Caco-2 (cell line): ENCODE measurements around the gene SDCCAG8. TPM values are rescaled to one million over a fixed set of nuclear protein-coding genes. Genes with fewer than 3 reads are reported as not detected.
A peak's percentile ranks its signal among the peaks of the same experiment; 100 is the strongest.

Experiments
- BruUV-seq: library from RNA; stranded (reverse); fragments of 400-500 nt; replicated peaks from 2 replicates; lab custom pipeline; 2021; lab: Mats Ljungman, UMichigan
- CTCF ChIA-PET: fragments of 300-600 bp; sonication (Branson Sonifier 250); formaldehyde crosslinking; loops from one replicate; lab custom pipeline; 2022; ENCODE audit warnings: antibody characterized with exemption; lab: Charles Lee
- POLR2A ChIA-PET: fragments of 300-600 bp; sonication (Branson Sonifier 250); formaldehyde crosslinking; loops from one replicate; lab custom pipeline; 2022; ENCODE audit warnings: antibody characterized with exemption; lab: Charles Lee
- DNase-seq, 2 experiments: peaks; one replicate each; pipeline versions ENCODE4 v3.0.0 to v3.0.0-alpha.2; 2020 to 2022
- H3K27me3 ChIP-seq: replicated peaks from 2 replicates; pipeline ENCODE4 v1.6.0; 2011; ENCODE audit warnings: low read length; ENCODE audit not compliant: control insufficient read depth, insufficient read depth
- H3K36me3 ChIP-seq: 2 replicates; pipeline ENCODE4 v1.5.1; 2011; ENCODE audit warnings: low read length; ENCODE audit not compliant: control insufficient read depth, insufficient read depth
- H3K4me1 ChIP-seq: fragments of 250-450 bp; sonication (Bioruptor Pico); 2 replicates; pipeline ENCODE4 v1.5.1; 2020; ENCODE audit warnings: mild to moderate bottlenecking
- H3K4me3 ChIP-seq: 2 replicates; pipeline ENCODE4 v1.5.1; 2011; ENCODE audit warnings: low read depth, mild to moderate bottlenecking, control low read depth, low read length
- H3K9me3 ChIP-seq: fragments of 250-450 bp; sonication (Bioruptor Pico); 2 replicates; pipeline ENCODE4 v1.5.1; 2020; ENCODE audit warnings: mild to moderate bottlenecking, moderate library complexity
- H3K27ac Mint-ChIP-seq: one replicate; pipeline ENCODE4 v1.8.0; 2022; ENCODE audit warnings: mixed read lengths; ENCODE audit not compliant: unreplicated experiment
- H3K27me3 Mint-ChIP-seq: one replicate; pipeline ENCODE4 v1.8.0; 2022; ENCODE audit warnings: mixed read lengths; ENCODE audit not compliant: insufficient read depth, unreplicated experiment
- H3K36me3 Mint-ChIP-seq: one replicate; pipeline ENCODE4 v1.8.0; 2022; ENCODE audit warnings: mild to moderate bottlenecking, mixed read lengths; ENCODE audit not compliant: insufficient read depth, unreplicated experiment
- H3K4me1 Mint-ChIP-seq: one replicate; pipeline ENCODE4 v1.8.0; 2022; ENCODE audit warnings: low read depth, mixed read lengths; ENCODE audit not compliant: unreplicated experiment
- H3K4me3 Mint-ChIP-seq: one replicate; pipeline ENCODE4 v1.8.0; 2022; ENCODE audit warnings: mild to moderate bottlenecking, moderate library complexity, mixed read lengths; ENCODE audit not compliant: unreplicated experiment
- H3K9me3 Mint-ChIP-seq: one replicate; pipeline ENCODE4 v1.8.0; 2022; ENCODE audit warnings: mixed read lengths; ENCODE audit not compliant: unreplicated experiment
- CTCF ChIP-seq, 2 experiments: fragments of 200-600 bp in 1 of 2; IDR thresholded peaks; 1 replicate in 1 of 2; 2 replicates in 1 of 2; pipeline versions ENCODE4 v1.5.1 to v1.8.0; 2011 to 2022; ENCODE audit warnings: antibody characterized with exemption in 1 of 2, control low read depth in 1 of 2, inconsistent platforms in 1 of 2, low read depth in 1 of 2, low read length in 1 of 2, mild to moderate bottlenecking in 1 of 2, moderate library complexity in 1 of 2; ENCODE audit not compliant: insufficient read depth in 1 of 2, severe bottlenecking in 1 of 2, unreplicated experiment in 1 of 2
- intact Hi-C: fragments of 100-400 bp; cut with micrococcal nuclease; formaldehyde crosslinking; loops from one replicate; pipeline ENCODE4 v1.10.0; 2022; ENCODE audit not compliant: unreplicated experiment
- total RNA-seq: library from RNA; stranded (reverse); gene quantifications from 2 replicates; pipeline ENCODE4 v1.2.3, GENCODE V29; 2022

Gene SDCCAG8
- total RNA-seq, 1 experiment from 2014 or later, result 23.0 TPM

GRCh38 chr1:243421784-243422183 lies 165.9 kb downstream of the SDCCAG8 start:
- peak overlapping the region; percentile 30 for H3K4me3 ChIP-seq
- Mint-ChIP-seq H3K4me1 (no peaks in the 10 kb centered on the region), H3K4me3 (peak overlapping the region; percentile 51), H3K9me3 (no peaks in the 10 kb centered on the region), H3K27ac (no peak overlapping the region), H3K36me3 (no peaks in the 10 kb centered on the region), H3K27me3 (no peaks in the 10 kb centered on the region)
- TF ChIP-seq CTCF (IDR thresholded peaks at IDR 0.05; ENCODE audit: insufficient read depth in 1 of 2, low read depth in 1 of 2, low read length in 1 of 2, severe bottlenecking in 1 of 2, unreplicated experiment in 1 of 2), result no peak
- H3K36me3 ChIP-seq, result no peaks in the 10 kb centered on the region
- POLR2A ChIA-PET, result no interaction called here
- no peak for DNase-seq
- intact Hi-C loops, result no loop called here
- CTCF ChIA-PET, result no interaction called here
- H3K4me1 ChIP-seq, result no peaks in the 10 kb centered on the region
- no peaks in the 10 kb centered on the region for H3K27me3 ChIP-seq
- H3K9me3 ChIP-seq, result no peaks in the 10 kb centered on the region
- BruUV-seq, result no TSS peak

GRCh38 chr1:243422362-243422761 lies 166.5 kb downstream of the SDCCAG8 start:
- DNase-seq, result no peak
- Histone ChIP-seq H3K4me1 (no peaks in the 10 kb centered on the region), H3K4me3 (no peak overlapping the region), H3K27me3 (no peaks in the 10 kb centered on the region), H3K36me3 (no peaks in the 10 kb centered on the region), H3K9me3 (no peaks in the 10 kb centered on the region)
- no TSS peak for BruUV-seq
- POLR2A ChIA-PET, result no interaction called here
- CTCF ChIA-PET, result no interaction called here
- H3K4me3 Mint-ChIP-seq, result no peak overlapping the region
- TF ChIP-seq CTCF (IDR thresholded peaks at IDR 0.05; ENCODE audit: insufficient read depth in 1 of 2, low read depth in 1 of 2, low read length in 1 of 2, severe bottlenecking in 1 of 2, unreplicated experiment in 1 of 2), result no peak
- H3K36me3 Mint-ChIP-seq, result no peaks in the 10 kb centered on the region
- no peaks in the 10 kb centered on the region for H3K9me3 Mint-ChIP-seq
- intact Hi-C loops, result no loop called here
- no peaks in the 10 kb centered on the region for H3K4me1 Mint-ChIP-seq
- no peak overlapping the region for H3K27ac Mint-ChIP-seq
- H3K27me3 Mint-ChIP-seq, result no peaks in the 10 kb centered on the region

GRCh38 chr1:243428084-243428483 lies 172.2 kb downstream of the SDCCAG8 start:
- no peak for DNase-seq
- Histone ChIP-seq H3K27me3 (no peaks in the 10 kb centered on the region), H3K4me3 (no peak overlapping the region), H3K9me3 (no peaks in the 10 kb centered on the region), H3K36me3 (no peaks in the 10 kb centered on the region), H3K4me1 (no peaks in the 10 kb centered on the region)
- no peak for TF ChIP-seq CTCF (IDR thresholded peaks at IDR 0.05; ENCODE audit: insufficient read depth in 1 of 2, low read depth in 1 of 2, low read length in 1 of 2, severe bottlenecking in 1 of 2, unreplicated experiment in 1 of 2)
- no peaks in the 10 kb centered on the region for H3K27me3 Mint-ChIP-seq
- BruUV-seq, result no TSS peak
- POLR2A ChIA-PET, result no interaction called here
- intact Hi-C loops, result no loop called here
- no peaks in the 10 kb centered on the region for H3K36me3 Mint-ChIP-seq
- CTCF ChIA-PET, result no interaction called here
- H3K4me1 Mint-ChIP-seq, result no peaks in the 10 kb centered on the region
- H3K9me3 Mint-ChIP-seq, result no peaks in the 10 kb centered on the region
- no peak overlapping the region for H3K4me3 Mint-ChIP-seq
- no peak overlapping the region for H3K27ac Mint-ChIP-seq
